Epithelial cell of proximal tubule (primary cell): ENCODE measurements around the gene PCARE. TPM values are rescaled to one million over a fixed set of nuclear protein-coding genes. Genes with fewer than 3 reads are reported as not detected.

Experiments
- DNase-seq: peaks from one replicate; pipeline ENCODE4 v3.0.0-alpha.2; 2011; ENCODE audit warnings: low read depth
- H3K4me3 ChIP-seq: 2 replicates; pipeline ENCODE4 v1.5.1; 2011; ENCODE audit warnings: low read depth, mild to moderate bottlenecking, low read length
- CTCF ChIP-seq: conservative IDR thresholded peaks from 2 replicates; pipeline ENCODE4 v1.5.1; 2012; ENCODE audit warnings: low read depth, mild to moderate bottlenecking, low read length
- total RNA-seq: library from RNA; depleted of rRNA; stranded (reverse); fragments of >200 nt; gene quantifications from 2 replicates; pipeline ENCODE4 v1.2.3, GENCODE V29; 2015

The PCARE gene
- total RNA-seq, 1 donor from 2014 or later, result not detected

- TF ChIP-seq CTCF, result no peak
- DNase-seq, result no peak
- H3K4me3 ChIP-seq, result no peak overlapping the region
Measured at GRCh38 chr2:29068513-29068912, 5.8 kb downstream of the PCARE start.

GRCh38 chr2:29066997-29067605, 7.2 kb downstream of the PCARE start:
- no peak for DNase-seq
- no peak overlapping the region for H3K4me3 ChIP-seq
- TF ChIP-seq CTCF, result no peak

- no peak for DNase-seq
- TF ChIP-seq CTCF, result no peak
- no peak overlapping the region for H3K4me3 ChIP-seq
Measured at GRCh38 chr2:29066271-29066860, 8.0 kb downstream of the PCARE start.

- H3K4me3 ChIP-seq, result no peak overlapping the region
- DNase-seq, result no peak
- TF ChIP-seq CTCF, result no peak
Measured at GRCh38 chr2:29065068-29065811, 9.1 kb downstream of the PCARE start.

GRCh38 chr2:29064746-29065067, 9.6 kb downstream of the PCARE start:
- no peak for DNase-seq
- H3K4me3 ChIP-seq, result no peak overlapping the region
- TF ChIP-seq CTCF, result no peak

GRCh38 chr2:29064346-29064715, 10.0 kb downstream of the PCARE start:
- H3K4me3 ChIP-seq, result no peak overlapping the region
- no peak for TF ChIP-seq CTCF
- DNase-seq, result no peak
